Measurements from ENCODE around the gene RAD9B. TPM values are rescaled to one million over a fixed set of nuclear protein-coding genes. Genes with fewer than 3 reads are reported as not detected.

RAD9B gene
- total and polyA plus RNA-seq, 2 of the 13 experiments (the other 11 are each of a cell fraction or from before 2014, with no cell fraction given), result 0.05 to 0.38 TPM

GRCh38 chr12:110475426-110475825, 26.7 kb upstream of the RAD9B start:
- Histone ChIP-seq H3K27me3 (ENCODE audit: control insufficient read depth in 1 of 2, insufficient read depth in 2 of 2, low read length in 2 of 2) (no peaks in the 10 kb centered on the region), H4K20me1 (ENCODE audit: insufficient read depth, low read length) (no peaks in the 10 kb centered on the region), H3K4me1 (ENCODE audit: insufficient read depth, low read length) (peaks cover 1% of the 10 kb centered on the region; the same call in 1 of the 2 replicates), H3K27ac (ENCODE audit: extremely low read length, insufficient read depth, low read length) (no peak overlapping the region), H3K4me3 (replicated peaks in 1 of 3; ENCODE audit: insufficient read depth in 1 of 3, low read depth in 2 of 3, low read length in 3 of 3) (no peak overlapping the region), H3K36me3 (replicated peaks in 1 of 2; ENCODE audit: control insufficient read depth in 1 of 2, insufficient read depth in 2 of 2, low read length in 2 of 2) (peaks cover 1 to 2% of the 10 kb centered on the region in 2 experiments; a peak in 2 of 5 replicates), H3K9me3 (ENCODE audit: low read length) (no peaks in the 10 kb centered on the region), H3K9ac (ENCODE audit: insufficient read depth, low read depth, low read length) (no peak overlapping the region), H3K79me2 (ENCODE audit: insufficient read depth, low read length) (no peaks in the 10 kb centered on the region), H2AFZ (ENCODE audit: low read length) (no peak overlapping the region), H3K4me2 (ENCODE audit: low read depth, low read length) (no peak overlapping the region)
- TF ChIP-seq ZFP91 (CRISPR knock-in tag; IDR thresholded peaks at IDR 0.05; ENCODE audit: borderline replicate concordance) (no peak), ZNF431 (CRISPR knock-in tag; IDR thresholded peaks at IDR 0.05; ENCODE audit: borderline replicate concordance, low read depth) (no peak), TBL1XR1 (IDR thresholded peaks at IDR 0.05; ENCODE audit: borderline replicate concordance, low read length, partially characterized antibody) (no peak), ZNF800 (CRISPR knock-in tag; IDR thresholded peaks at IDR 0.05) (no peak), AGO1 (IDR thresholded peaks at IDR 0.05; ENCODE audit: low read depth, low read length, poor library complexity, severe bottlenecking) (no peak), ISX (CRISPR knock-in tag; conservative IDR thresholded peaks at IDR 0.05) (no peak), ZNF557 (CRISPR knock-in tag; IDR thresholded peaks at IDR 0.05) (no peak), ZNF615 (CRISPR knock-in tag; IDR thresholded peaks at IDR 0.05; ENCODE audit: borderline replicate concordance) (no peak), KLF16 (CRISPR knock-in tag; IDR thresholded peaks at IDR 0.05) (no peak), CREBL2 (CRISPR knock-in tag; IDR thresholded peaks at IDR 0.05; ENCODE audit: borderline replicate concordance) (no peak), SMAD3 (CRISPR knock-in tag; IDR thresholded peaks at IDR 0.05) (no peak), SNAI1 (CRISPR knock-in tag; IDR thresholded peaks at IDR 0.05; ENCODE audit: borderline replicate concordance) (no peak)
- intact Hi-C loops (cut with micrococcal nuclease; ENCODE audit: unreplicated experiment) (no loop called here), in situ Hi-C loops (cut with HindIII; ENCODE audit: extremely low pct_ligation_motif_present, low pct_unique_long_range_greater_than_20kb) (no loop called here)
- DNase-seq (ENCODE audit: low spot score) (no peak), ATAC-seq (no peak), FAIRE-seq (no peak)
- WGBS (ENCODE audit: low lambda C conversion rate), result 96% methylated on average over 7 of the region's 7 CpGs
- no TSS peak for BruUV-seq (replicated peaks)
- CTCF ChIA-PET (ENCODE audit: low intra/inter-chr PET ratio, low total read pairs), result no interaction called here
- POLR2A ChIA-PET, result no interaction called here

Measured in HepG2 (cell line).